GM18909 (cell line): Measurements from ENCODE around the gene PACRG.

Experiments used
- ATAC-seq: cut with Tn5 transposase; IDR thresholded peaks from one replicate; pipeline ENCODE4 v1.9.1; 2021; ENCODE audit warnings: mild to moderate bottlenecking; ENCODE audit not compliant: unreplicated experiment, poor library complexity

PACRG gene

DNA sequence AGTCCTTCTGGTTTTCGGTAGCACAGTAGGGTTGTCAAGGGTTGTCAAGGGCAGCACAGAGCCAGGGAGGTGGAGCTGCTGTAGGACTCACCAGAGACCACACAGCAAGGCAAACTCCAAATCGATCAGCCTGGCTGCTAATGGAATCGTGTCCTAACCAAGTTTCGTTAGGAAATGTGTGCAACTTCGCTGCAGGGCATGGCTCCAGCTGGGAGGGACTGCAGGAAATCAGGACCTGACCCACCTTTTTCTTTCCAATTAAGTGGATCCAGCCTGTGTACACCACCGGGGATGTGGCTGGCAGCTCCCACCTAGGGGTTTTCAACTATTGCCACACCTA, 435.1 kb downstream of the PACRG start:
- no peak for ATAC-seq

DNA sequence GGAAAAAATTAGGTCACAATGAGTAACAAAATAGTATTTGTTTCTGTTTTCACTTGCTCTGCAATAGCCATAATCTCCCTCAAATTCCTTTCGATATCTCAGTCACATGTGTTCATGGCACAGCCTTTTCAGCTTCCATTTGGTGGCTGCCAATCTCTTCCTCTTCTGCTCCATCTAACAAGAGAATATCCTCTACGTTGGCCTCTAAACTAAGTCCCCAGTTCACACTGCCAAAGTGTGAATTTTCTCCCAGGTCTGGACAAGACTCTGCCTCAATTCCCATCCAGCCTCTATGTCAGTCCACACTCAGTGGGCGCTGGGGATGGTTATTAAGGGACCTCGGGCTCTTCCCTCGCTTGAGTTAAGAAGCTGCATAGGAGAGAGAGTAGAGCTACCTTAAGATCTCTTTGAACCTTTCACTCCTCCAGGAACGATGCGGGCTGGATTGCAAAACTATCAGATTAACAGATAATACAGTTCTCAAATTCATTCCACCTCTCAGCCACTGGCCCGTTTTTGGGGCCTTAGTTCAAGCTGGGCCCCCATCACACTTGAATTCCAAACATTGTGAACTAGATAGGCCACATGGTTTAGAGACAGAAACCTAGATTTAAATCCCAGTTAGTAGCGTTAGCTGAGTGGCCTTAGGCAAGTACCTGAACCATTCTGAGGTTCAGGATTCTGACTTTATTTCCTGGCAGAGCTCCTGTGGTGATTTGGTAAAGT, 436.6 kb downstream of the PACRG start:
- no peak for ATAC-seq

DNA sequence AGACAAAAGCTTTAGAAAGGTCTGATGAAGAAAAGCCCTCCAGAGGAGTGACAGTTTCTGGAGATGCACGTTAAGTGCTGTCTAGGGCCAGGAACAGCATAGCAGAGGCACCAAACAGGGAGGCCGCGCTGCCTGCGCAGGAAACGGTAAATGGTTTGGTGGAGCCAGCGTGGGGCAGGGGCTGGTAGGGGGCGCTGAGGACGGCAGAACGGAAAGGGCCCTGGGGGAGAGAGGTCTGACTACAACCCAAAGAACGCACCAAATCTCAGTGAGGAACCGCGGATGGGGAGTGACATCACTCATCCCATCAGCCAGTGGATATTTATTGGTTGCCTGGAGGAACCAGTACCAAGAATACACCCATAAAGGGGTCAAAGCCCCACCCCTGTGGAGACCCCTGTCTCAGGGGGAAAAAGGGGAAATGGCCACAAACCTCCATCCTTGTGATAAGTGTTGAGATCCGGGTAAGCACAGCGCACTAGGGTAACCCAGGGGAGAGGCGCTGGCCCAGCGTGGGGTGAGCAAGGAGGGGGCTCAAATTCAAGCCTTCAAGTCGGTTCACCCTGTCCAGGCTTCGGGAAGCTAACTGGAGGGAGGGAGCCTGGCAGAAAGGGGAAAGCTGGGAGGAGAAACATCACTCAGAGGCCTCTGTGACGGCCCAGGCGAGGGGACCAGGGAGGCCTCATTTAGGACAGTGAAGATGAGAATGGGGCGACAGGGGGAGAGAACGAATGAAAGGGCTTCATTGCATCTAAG, 437.6 kb downstream of the PACRG start:
- ATAC-seq = no peak

DNA sequence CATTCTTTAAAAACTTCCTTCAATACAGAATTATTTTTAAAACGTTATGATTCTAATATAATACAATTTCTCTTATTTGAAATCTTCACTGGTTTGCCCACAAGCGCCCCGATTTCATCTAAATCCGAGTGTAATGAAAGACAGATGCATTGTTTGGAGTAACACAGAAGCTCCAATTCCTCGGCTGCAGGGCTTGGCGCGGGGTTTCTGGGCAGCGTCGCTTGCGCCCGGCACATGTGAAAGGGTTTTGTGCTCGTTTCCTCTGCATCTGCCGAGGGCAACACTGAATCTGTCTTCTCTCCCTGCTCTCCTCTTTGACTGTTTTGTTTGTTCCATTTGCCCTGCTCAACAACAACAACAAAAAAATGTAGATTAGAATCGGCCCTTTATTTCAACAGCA, 438.1 kb downstream of the PACRG start:
- no peak for ATAC-seq

DNA sequence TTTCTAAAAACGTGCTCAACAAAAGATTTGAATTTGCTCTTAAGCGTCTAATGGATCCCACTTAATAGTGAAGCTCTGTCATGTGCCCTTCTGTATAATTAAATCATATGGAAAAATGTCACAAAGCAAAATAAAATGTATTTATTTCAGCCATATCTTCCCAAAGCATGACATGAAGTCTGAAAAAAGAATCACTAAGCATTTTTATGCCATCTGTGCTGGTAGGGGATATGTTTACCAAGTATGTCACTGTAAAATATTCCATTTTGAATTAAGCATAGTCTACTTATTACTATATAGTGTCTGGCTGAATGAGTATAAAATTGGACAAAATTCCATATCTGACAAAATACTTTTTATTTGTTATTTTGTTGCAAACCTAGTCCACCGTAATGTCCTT, 438.7 kb downstream of the PACRG start:
- ATAC-seq = no peak

- no peak for ATAC-seq
These were observed 441.7 kb downstream of the PACRG start for GRCh38 chr6:163169521-163169920.

- peak; percentile 78 for ATAC-seq
These were observed 442.6 kb downstream of the PACRG start for GRCh38 chr6:163170294-163170883.

DNA sequence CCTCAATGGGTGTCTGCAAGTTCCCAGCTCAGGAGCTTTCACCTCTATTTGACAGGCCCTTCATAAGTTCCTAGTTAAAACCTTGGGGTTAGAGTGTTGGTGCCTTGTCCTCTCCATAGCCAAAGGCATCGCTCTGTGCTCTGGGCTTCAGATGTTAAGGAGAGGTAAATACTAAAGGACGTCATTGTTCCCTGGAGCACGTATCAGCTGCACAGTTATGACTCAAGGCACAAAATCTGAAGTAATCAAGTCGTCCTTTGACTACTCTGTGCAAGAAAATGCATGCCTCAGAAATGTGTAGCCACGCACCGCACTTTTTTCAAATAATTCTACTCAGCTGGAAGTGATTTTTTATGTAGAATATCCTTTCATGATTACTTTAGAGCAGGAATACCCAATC, 446.0 kb downstream of the PACRG start:
- no peak for ATAC-seq

DNA sequence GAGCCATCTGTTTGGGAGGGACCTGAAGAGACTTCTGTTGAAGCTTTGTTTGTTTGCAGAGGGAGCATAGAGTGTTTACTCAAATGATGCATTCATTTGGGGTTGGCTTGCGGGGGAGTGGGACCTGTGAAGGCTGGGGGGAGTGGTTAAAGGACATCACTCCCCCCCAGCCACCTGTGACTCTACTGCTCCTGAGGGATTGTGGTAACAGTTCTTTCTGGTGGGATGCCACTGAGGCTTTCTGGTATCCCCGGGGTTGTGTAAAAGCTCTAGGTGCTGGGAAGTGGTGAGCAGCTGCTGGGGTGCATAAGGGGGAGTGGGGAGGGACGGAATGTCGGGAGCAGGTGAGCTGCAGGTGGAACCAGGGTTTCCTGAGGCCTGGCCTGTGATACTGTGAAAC, 447.5 kb downstream of the PACRG start:
- ATAC-seq = no peak

DNA sequence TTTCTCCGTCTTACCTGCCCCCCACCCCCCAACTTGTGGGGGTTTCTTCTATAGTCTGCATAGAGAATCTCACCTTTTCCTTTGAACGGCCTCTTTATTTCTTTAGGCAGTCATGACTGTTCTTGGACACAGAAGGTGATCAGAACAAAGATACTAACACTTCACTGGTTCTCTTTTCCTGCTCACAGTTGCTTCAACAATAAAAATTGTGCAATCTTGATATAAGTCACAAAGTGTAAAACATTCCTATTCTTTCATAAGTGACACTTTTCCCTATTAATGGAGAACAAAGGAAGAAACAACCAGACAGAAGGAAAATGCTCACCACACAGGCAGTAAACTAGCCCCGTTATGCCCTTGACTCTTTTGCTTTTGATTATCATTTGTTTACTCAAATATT, 448.3 kb downstream of the PACRG start:
- ATAC-seq = no peak

DNA sequence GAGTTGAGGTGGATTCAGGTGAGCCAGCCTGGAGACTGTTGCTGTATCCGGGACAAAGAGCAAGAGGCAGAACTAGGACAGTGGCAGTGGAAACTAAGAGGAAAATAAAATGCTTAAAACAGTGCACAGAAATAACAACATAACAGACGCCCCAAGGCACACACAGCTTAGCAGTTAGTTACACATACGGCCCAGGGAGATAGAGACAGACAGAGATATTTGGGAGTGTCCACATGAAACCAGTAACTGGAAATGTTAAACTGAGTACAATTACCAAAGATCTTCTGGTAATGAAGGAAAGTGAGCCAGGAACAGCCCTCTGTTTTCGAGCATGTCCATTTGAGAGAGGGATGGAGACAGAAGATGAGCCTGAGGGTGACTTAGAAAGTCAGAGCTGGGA, 449.2 kb downstream of the PACRG start:
- ATAC-seq = no peak

GRCh38 chr6:163177892-163178420, 450.2 kb downstream of the PACRG start:
- ATAC-seq = no peak

DNA sequence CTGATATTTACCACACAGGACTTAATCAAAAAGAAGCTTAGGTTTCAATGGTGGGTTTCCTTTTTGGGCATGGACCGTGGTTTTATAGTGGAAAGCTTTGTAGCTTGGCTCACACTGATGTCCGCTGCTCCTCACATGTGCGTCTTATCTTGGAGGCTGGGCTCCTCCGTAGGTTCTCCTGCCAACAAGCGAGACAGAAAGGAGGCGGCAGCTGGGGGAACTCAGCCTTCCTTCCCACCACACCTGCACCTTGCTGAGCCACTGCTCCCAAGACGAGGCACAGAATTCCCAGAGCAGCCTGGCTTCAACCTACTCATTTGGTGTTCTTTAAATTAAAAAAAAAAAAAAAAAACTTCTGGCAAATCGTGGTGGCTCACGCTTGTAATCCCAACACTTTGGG, 451.3 kb downstream of the PACRG start:
- no peak for ATAC-seq

GRCh38 chr6:163179721-163180120, 451.9 kb downstream of the PACRG start:
- ATAC-seq = no peak

DNA sequence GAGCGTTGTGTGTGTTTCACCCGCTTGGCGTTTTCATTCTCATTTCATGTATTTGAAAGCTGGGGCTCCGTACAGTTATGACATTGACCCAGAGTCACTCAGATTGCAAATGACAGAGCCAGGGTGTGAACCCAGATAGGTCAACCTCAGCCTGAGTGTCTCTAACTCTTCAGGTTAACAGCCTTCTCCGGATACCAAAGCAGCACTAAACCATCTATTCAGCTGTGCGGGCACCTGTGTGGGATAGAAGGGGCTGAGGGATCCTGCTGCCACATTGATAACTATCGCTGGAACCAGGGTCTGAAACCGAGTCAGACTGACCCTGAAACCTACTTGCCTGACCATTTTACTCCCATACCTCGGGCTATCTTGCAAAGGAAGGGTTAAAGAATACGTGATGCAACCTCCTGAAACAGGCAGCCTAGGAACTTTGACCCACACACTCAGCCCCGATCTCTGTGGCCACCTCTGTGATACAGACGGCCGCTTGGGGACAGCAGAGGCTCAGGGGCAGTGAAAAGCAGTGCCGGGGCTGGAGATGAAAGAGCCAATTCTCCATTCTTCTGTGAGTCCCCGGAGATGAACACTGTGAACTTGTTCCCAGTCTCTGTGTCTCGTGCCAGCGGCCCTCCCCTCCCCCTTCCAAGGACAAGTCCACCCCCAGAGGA, 453.2 kb downstream of the PACRG start:
- no peak for ATAC-seq

DNA sequence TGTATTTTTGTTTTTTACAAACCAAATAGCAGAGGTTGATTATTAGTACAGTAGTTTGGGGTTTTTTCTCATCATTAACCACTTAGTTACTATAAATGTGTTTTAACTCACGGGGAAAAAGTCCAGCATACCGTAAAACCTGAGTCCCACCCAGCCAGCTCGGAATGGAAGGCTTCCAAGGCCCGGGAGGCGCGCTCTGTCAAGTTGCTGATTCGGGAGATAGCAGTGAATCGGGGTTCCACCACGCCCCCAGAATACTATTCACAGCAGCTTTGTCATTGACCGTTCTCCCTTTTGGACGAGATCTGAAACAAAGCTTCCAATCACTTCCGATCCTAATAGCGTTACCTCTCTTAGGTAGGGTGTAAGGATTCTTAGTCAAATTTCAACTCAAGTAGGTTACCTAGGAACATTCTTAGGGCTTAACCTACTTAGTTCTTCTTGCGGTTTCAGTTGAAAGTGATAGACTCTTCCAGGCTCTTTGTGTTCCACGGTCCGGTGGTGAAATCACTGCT, 453.9 kb downstream of the PACRG start:
- ATAC-seq = no peak

DNA sequence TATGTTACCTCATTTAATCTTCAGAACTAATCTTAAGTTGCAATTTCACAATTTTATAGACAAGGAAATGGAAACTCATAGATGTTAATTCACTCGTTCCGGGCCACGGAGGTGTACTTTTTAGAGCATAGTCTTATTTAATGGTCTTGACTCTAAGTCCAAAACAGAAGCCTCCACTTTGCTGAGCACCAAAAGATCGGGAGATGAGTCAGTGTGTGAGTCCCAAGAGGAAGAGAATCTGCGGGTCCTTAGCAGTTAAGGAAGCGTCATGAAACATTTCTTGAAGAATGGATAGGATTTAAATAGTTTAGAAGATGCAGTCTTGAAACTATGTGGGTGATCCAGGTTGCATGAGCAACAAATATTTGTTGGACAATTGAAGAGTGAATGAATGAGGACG, 454.9 kb downstream of the PACRG start:
- ATAC-seq = no peak

- no peak for ATAC-seq
These were observed 456.0 kb downstream of the PACRG start for GRCh38 chr6:163183806-163184205.

GRCh38 chr6:163185744-163186143, 458.0 kb downstream of the PACRG start:
- ATAC-seq = no peak

- ATAC-seq = no peak
These were observed 458.8 kb downstream of the PACRG start for GRCh38 chr6:163186527-163186926.

- no peak for ATAC-seq
These were observed 459.4 kb downstream of the PACRG start for GRCh38 chr6:163187201-163187600.
